ENCODE measurements around the gene RUNX2. TPM values are rescaled to one million over a fixed set of nuclear protein-coding genes. Genes with fewer than 3 reads are reported as not detected.

RUNX2 gene
- total and polyA plus RNA-seq, 9 of the 15 experiments (the other 6 are each of a cell fraction or from before 2014, with no cell fraction given): 0.29 to 1.00 (median 0.43) TPM

DNA sequence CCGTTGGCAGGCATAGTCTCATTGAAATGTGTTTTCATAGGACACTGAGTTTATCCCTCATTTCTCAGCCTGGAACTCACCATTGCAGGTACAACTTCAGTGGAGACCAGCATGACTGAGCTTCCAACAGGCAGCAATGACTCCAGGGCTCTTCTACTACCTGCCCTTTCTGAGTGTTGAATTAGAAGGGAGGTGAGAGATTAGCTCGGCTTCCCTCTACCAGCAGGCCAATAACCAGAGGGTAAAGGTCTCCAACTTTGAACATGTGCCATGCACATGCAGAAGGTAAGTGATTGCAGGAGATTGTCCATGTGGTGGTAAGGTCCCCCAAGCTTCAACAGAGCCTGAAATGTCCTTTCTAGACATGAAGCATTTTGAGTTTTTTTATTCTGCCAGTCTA is 283.4 kb downstream of the RUNX2 start:
- intact Hi-C loops (cut with micrococcal nuclease) (no loop called here), in situ Hi-C loops (cut with MboI) (no loop called here)
- H3K27me3 ChIP-seq (ENCODE audit: control insufficient read depth in 2 of 2, insufficient read depth in 2 of 2, low read length in 2 of 2): peaks cover 4 to 29% of the 10 kb centered on the region in 2 experiments; a peak in 4 of 5 replicates
- no peaks in the 10 kb centered on the region for H3K9me3 ChIP-seq (replicated peaks; ENCODE audit: control insufficient read depth, insufficient read depth, low read depth, low read length)
- WGBS (ENCODE audit: insufficient coverage, low coverage, missing lambda C conversion rate): 0% methylated on average over 2 of the region's 2 CpGs
- H3K79me2 ChIP-seq (ENCODE audit: control insufficient read depth, insufficient read depth, low read length): no peaks in the 10 kb centered on the region
- no peaks in the 10 kb centered on the region for H3K9me1 ChIP-seq (ENCODE audit: control insufficient read depth, insufficient read depth, low read length)
- DNase-seq (ENCODE audit: extremely low read depth in 1 of 4, low spot score in 3 of 4) (no peak), FAIRE-seq (no peak), ATAC-seq (no peak)
- H3K4me2 ChIP-seq (ENCODE audit: insufficient read depth, low read length): no peak overlapping the region
- H3K36me3 ChIP-seq (ENCODE audit: control insufficient read depth, insufficient read depth, low read length): no peaks in the 10 kb centered on the region
- no peak overlapping the region for H3K9ac ChIP-seq (ENCODE audit: insufficient read depth in 1 of 2, low read depth in 2 of 2, low read length in 2 of 2)
- no peak overlapping the region for H3K27ac ChIP-seq (ENCODE audit: extremely low read depth, low read depth, low read length)
- POLR2A ChIA-PET: interaction anchor here (0.9 to 1.2 kb wide), 2 partner anchors 8 to 38 kb away, joined by 3 to 4 read pairs; no protein-coding TSS in a partner anchor
- no TSS peak for BruUV-seq (replicated peaks)
- H4K20me1 ChIP-seq (replicated peaks; ENCODE audit: control insufficient read depth, insufficient read depth, low read length): no peaks in the 10 kb centered on the region
- CTCF ChIA-PET (ENCODE audit: low intra/inter-chr PET ratio): interaction anchor here (0.6 kb wide), 1 partner anchor 515 kb away, joined by 3 read pairs; no protein-coding TSS in a partner anchor
- H3K4me3 ChIP-seq: no peak overlapping the region
- H3K4me1 ChIP-seq (replicated peaks in 1 of 2; ENCODE audit: control insufficient read depth in 2 of 2, insufficient read depth in 2 of 2, low read length in 2 of 2): no peaks in the 10 kb centered on the region
- TF ChIP-seq, protein P1, sequence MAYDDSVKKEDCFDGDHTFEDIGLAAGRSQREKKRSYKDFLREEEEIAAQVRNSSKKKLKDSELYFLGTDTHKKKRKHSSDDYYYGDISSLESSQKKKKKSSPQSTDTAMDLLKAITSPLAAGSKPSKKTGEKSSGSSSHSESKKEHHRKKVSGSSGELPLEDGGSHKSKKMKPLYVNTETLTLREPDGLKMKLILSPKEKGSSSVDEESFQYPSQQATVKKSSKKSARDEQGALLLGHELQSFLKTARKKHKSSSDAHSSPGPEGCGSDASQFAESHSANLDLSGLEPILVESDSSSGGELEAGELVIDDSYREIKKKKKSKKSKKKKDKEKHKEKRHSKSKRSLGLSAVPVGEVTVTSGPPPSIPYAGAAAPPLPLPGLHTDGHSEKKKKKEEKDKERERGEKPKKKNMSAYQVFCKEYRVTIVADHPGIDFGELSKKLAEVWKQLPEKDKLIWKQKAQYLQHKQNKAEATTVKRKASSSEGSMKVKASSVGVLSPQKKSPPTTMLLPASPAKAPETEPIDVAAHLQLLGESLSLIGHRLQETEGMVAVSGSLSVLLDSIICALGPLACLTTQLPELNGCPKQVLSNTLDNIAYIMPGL (CRISPR knock-in tag; IDR thresholded peaks at IDR 0.05): no peak
- no peak for TF ChIP-seq DNMT1 (IDR thresholded peaks at IDR 0.05)
- no peak for TF ChIP-seq CBX2 (IDR thresholded peaks at IDR 0.05; ENCODE audit: insufficient read depth, low read length, poor library complexity, severe bottlenecking)
- TF ChIP-seq TRIM24 (IDR thresholded peaks at IDR 0.05): no peak
- TF ChIP-seq NFYB (IDR thresholded peaks at IDR 0.05; ENCODE audit: extremely low read depth, insufficient read length): no peak
- no peak for TF ChIP-seq NFRKB (IDR thresholded peaks at IDR 0.05; ENCODE audit: low read depth)
- TF ChIP-seq BCOR (IDR thresholded peaks at IDR 0.05): no peak
- TF ChIP-seq MAFF (IDR thresholded peaks at IDR 0.05; ENCODE audit: low read length): no peak
- no peak for TF ChIP-seq CCNT2 (IDR thresholded peaks at IDR 0.05; ENCODE audit: borderline replicate concordance, extremely low read depth, insufficient read length, low read depth, low read length)
- TF ChIP-seq RHOXF2B (CRISPR knock-in tag; conservative IDR thresholded peaks at IDR 0.05): no peak
- TF ChIP-seq TCF7L2 (IDR thresholded peaks at IDR 0.05; ENCODE audit: low read depth, low read length): no peak
- TF ChIP-seq, protein P2, sequence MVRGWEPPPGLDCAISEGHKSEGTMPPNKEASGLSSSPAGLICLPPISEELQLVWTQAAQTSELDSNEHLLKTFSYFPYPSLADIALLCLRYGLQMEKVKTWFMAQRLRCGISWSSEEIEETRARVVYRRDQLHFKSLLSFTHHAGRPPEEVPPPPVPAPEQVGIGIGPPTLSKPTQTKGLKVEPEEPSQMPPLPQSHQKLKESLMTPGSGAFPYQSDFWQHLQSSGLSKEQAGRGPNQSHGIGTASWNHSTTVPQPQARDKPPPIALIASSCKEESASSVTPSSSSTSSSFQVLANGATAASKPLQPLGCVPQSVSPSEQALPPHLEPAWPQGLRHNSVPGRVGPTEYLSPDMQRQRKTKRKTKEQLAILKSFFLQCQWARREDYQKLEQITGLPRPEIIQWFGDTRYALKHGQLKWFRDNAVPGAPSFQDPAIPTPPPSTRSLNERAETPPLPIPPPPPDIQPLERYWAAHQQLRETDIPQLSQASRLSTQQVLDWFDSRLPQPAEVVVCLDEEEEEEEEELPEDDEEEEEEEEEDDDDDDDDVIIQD (CRISPR knock-in tag; IDR thresholded peaks at IDR 0.05): no peak
- TF ChIP-seq EGR1 (conservative IDR thresholded peaks at IDR 0.05): no peak
- TF ChIP-seq, protein P3, sequence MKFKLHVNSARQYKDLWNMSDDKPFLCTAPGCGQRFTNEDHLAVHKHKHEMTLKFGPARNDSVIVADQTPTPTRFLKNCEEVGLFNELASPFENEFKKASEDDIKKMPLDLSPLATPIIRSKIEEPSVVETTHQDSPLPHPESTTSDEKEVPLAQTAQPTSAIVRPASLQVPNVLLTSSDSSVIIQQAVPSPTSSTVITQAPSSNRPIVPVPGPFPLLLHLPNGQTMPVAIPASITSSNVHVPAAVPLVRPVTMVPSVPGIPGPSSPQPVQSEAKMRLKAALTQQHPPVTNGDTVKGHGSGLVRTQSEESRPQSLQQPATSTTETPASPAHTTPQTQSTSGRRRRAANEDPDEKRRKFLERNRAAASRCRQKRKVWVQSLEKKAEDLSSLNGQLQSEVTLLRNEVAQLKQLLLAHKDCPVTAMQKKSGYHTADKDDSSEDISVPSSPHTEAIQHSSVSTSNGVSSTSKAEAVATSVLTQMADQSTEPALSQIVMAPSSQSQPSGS (CRISPR knock-in tag; IDR thresholded peaks at IDR 0.05): no peak
- no peak for TF ChIP-seq HDAC1 (IDR thresholded peaks at IDR 0.05)
- no peak overlapping the region for H2AFZ ChIP-seq (ENCODE audit: low read depth, low read length)

All from K562 (cell line).